ENCODE results near the gene NTN5.
"Not testable (repeated sequence)": the region's sequence is repeated elsewhere in the genome, so short reads cannot be mapped to it uniquely, and the experiment has no call there.

Gene NTN5

DNA sequence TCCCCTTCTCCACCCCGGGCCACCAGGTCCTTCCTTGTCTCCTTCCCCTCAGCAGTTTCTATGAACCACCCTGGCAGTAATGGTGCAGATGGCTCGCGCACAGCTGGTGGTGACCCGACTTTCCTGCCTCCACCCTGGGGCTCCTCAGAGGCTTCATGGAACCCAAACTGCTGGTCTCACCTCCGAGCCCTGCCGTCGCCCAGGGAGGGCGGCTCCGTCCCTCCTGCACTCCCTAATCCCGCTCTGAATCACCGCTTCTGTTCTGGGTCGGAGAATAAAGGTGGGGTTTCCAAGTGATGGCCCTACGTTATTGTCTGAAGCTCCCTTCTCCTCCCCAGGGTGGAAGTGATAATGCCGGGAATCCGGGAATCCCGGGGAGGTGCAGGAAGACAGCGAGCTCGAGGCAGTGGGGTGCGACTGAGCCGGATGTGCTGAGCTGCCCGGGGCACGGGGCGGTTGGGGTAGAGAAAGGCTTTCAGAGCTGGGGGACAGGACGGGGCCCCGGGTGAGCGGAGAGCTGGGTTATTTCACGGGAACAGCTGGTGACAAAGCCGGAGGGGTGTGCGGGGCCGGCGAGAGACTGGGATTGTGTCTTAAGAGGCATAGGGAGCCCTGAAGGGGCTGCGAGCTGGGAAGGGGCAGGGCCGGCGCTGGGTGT lies 23.7 kb upstream of the NTN5 start:
- DNase-seq = no peak

GRCh38 chr19:48695743-48696352 lies 23.0 kb upstream of the NTN5 start, which contains the start of gene FUT2:
FUT2 (plus strand) TSS chr19:48695971; CDS start chr19:48702957, 6,986 bp downstream.
- DNase-seq = no peak

DNA sequence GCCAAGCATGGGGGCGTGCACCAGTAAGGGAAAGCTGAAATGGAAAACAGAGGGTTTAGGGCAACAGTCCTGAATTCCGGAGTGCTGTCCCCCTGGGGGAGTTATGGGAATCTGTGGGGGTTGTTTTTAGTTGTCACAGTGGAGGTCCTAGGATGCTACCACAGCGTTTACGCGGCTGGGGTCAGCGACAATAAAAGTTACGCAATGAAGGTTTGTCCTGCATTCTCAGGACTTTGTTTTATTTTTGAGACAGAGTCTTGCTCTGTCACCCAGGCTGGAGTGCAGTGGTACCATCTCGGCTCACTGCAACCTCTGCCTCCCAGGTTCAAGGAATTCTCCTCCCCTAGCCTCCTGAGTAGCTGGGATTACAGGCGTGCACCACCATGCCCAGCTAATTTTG lies 20.8 kb upstream of the NTN5 start:
- not testable (repeated sequence) for DNase-seq

DNA sequence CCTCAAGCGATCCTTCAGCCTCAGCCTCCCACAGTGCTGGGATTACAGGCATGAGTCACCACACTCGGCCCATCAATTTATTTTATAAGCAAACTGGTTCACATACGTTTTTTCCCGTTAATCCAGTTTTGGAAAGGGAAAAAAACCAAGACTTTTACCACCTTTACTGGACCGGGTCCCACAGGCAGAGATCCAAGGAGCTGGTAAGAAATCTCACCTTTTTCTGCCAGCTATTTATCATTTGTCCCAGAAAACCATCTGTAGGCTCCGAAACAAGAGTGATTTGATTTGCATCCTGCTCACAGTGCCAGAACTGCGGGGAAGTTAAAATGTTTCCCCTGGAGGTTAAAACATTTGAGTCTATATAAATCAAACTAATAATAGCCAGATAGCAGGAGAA lies 16.6 kb upstream of the NTN5 start:
- DNase-seq = no peak

- DNase-seq = no peak
These were observed 15.0 kb upstream of the NTN5 start for GRCh38 chr19:48687776-48688175.

DNA sequence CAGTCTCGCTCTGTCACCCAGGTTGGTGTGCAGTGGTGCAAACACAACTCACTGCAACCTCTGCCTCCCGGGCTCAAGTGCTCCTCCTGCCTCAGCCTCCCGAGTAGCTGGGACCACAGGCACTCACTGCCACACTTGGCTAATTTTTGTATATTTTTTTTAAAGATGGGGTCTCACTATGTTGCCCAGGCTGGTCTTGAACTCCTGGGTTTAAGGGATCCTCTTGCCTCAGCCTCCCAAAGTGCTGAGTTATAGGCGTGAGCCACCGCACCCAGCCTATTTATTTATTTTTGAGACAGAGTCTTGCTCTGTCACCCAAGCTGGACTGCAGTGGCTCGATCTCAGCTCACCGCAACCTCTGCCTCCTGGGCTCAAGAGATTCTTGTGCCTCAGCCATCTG lies 13.8 kb upstream of the NTN5 start:
- not testable (repeated sequence) for DNase-seq

DNA sequence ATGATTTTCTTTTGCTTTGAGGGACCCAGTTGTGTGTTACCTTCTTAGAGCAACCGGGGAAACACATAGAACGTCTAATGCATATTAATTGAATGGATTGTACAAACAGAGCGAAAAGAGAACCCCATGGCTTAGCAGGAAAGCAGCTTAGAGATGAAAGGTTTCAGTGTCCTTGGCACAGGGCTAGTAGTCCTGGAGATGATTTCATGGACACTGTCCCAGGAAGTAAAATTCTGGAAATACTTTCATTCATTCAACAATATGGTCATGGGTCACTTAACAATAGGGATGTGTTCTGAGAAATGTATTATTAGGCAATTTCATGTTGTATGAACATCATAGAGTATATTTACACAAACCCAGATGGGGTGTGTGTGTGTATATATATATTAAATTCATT lies 13.3 kb upstream of the NTN5 start:
- DNase-seq = no peak

DNA sequence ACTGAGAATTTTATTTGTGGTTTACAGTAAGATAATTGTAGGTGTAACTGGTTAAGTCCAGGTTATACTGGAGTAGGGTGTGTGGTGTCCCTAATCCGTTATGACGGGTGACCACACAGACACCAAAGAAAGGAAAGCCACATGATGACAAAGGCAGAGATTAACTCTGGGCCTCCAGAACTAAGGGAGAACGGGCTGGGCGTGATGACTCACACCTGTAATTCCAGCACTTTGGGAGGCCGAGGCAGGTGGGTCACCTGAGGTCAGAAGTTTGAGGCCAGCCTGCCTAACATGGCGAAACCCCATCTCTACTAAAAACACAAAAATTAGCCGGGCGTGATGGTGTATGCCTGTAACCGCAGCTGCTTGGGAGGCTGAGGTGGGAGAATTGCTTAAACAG lies 12.8 kb upstream of the NTN5 start:
- DNase-seq = no peak

DNA sequence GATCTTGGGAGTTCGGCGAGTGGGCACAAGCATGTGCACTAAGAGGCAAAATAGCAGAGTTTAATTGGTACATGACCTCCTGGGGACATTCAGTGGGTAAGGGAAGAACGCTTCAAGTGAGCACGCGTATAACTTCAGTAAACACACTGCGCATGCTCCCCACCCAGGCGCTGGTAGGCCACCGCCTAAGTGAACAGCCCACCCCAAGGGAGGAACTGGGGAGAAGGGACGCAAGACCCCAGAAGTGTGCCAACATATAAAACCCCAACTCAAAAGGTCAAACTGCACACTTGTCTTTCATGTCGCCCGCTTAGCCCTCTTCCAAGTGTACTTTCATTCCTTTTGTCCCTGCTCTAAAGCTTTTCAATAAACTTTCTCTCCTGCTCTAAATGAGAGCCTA lies 10.5 kb upstream of the NTN5 start:
- no peak for DNase-seq

- no peak for DNase-seq
These were observed 8.3 kb upstream of the NTN5 start for GRCh38 chr19:48681127-48681470.

GRCh38 chr19:48680436-48681126 lies 7.8 kb upstream of the NTN5 start:
- DNase-seq = no peak

GRCh38 chr19:48680006-48680405 lies 7.2 kb upstream of the NTN5 start:
- DNase-seq = not testable (repeated sequence)

DNA sequence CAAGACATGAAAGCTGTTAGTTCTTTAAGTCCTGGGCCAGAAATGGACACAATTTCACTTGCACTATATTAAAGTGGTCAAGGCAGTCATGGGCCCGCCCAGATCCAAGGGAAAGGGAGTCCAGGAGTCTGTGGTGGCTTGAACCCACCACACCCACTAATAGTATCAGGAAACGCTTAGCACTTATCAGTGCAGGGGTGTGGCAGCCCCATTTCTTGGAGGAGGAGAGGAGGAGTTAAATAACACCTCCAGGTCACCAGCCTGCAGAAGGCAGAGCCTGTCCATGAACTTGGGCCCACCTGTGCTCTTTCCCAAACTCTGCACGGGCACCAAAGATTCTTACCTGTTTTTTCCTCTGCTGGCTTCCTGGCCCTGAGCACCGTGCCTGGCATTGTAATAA lies 5.4 kb upstream of the NTN5 start:
- no peak for DNase-seq

- no peak for DNase-seq
These were observed 4.1 kb upstream of the NTN5 start for GRCh38 chr19:48676887-48677286.

DNA sequence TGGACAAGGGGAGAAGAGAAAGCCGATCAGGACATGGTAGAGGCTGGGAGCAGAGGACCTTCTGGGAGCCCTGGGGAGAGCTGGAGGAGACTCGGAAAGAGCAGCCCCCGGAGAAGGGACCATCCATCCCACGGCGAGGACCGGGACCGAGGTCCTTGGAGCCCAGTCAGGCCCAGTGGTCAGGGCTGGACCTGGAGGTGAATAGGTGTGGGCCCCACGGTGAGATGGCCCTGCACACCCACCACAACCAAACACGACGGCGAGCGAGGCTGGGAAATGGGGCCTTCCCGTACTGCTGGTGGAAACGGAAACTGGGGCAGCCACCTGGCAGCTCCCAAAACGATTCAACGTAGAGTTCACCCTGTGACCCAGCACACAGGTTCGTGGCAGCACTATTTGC lies 3.7 kb upstream of the NTN5 start:
- DNase-seq = no peak

DNA sequence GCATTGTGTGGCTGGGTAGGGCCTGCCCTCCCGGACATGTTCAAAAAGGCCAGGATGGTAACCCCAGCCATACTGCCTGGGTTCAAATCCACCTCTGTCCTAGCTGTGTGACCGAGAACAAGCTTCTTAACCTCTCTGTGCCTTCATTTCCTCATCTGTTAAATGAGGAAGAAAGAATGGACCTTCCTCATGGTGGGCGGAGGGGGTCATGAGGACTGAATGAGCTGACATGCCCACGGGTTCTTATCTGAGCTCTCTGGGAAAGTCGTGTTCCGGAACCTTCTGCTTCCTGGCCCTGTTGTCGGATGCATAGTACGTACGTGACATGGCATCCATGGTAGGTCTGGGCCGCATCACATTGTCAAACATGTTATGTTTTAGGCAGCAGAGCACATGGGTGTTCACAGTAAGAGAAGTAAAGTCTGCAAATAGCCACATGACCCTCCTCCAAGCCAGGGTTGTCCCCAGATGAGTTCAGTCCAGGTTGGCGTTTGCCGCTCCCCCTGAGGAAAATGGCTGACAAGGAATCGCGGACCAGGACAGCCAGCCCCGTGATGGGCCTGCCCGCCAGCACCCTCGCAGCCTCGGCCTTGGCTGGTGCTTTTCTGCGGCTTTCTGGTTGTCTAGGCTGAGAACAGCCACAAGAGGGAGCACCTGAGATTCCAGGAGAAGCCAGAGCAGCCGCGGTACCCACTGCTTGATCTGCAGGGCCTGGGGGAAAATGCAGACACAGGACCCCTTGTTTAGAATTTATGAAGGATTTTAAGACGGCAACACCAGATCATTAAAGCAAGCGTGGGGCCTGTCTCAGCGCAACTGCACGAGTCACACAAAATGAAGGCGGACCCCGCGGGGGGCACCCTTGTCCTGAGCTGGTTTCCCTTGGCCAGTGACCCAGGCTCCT lies 2.4 kb upstream of the NTN5 start:
- peak; percentile 72 for DNase-seq

- no peak for DNase-seq
These were observed 1.5 kb upstream of the NTN5 start for GRCh38 chr19:48674216-48674809.

DNA sequence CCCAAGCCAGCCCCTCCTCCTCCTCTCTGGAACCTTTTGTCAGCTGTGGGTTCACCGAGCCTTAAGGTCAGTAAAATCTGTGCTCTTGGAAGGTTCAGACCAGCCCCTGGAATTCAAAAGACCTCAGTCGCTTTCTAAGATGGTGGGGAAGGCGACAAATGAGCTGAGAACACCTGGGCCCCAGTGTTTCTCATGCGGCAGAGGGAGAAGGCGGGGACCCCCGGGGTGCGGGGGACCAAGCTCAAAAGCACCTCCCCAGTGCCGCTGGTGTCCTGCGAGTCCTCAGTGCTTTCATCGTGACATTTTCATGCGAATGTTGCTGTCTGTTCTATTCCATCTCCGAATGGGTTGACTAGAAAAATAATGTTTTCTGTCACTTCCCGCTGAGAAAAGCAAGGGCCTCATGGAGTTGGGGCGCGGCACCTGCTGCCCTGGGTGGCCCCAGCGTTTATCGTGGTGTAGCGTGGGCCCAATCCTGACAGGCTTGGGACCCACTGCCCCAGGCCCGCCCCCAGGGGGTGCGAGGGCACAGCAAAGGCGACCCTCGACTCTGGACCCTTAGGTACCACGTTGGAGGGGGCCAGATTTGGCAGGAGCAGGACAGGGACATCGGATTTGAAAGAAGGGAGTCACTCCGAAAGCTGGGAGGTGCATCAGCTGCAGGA lies 751 bp upstream of the NTN5 start:
- DNase-seq = no peak

GRCh38 chr19:48671446-48671995 lies 1.3 kb downstream of the NTN5 start:
- no peak for DNase-seq

DNA sequence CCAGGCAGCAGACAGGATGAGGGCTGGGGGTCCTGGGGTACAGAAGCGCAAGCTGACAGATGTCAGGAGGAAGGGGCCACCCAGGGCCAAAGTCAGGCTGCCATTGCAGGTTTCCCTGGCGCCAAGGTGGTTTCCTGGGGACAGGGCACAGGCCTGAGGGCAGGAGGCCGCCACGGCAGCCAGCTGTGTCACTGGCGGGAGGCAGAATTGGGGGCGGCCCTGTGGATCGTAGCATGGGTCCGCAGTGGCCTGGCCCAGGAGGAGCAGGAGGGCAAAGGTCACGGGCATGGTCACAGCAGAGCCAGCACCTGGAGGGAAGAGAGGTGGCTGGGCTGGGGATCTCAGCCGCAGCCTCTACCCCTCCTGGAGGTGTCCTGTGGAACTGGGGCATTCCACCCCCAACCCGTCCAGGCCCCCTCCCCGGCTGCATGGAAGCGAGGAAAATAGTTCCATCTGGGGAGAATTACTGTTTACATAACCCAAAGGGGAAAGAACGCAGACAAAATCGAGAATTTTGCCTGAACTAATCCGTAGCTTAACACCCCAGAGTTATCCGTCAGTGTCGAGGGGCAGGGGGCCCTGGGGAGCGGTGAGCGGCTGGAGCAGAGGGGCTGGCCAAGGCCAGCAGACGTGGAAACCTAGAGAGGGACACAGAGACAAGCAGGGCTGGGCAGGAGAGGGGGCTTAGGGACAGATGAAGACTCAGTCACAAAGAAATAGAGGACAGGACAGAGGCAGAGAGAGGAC lies 1.9 kb downstream of the NTN5 start:
- no peak for DNase-seq

All from NCI-H446 treated with DMSO at 0.1 percent for 48 hours (cell line).